Measurements from ENCODE around the gene ABCF1. TPM values are rescaled to one million over a fixed set of nuclear protein-coding genes. Genes with fewer than 3 reads are reported as not detected.

ABCF1 gene
- total RNA-seq, 1 donor = 43.2 TPM

GRCh38 chr6:30557683-30557981, 13.6 kb upstream of the ABCF1 start:
- TF ChIP-seq CTCF (IDR thresholded peaks at IDR 0.05; ENCODE audit: insufficient read depth, low read length) = no peak
- H3K4me3 ChIP-seq (ENCODE audit: low read depth, low read length) = peak overlapping the region; percentile 92
- no peak for DNase-seq (ENCODE audit: low read depth)

- H3K4me3 ChIP-seq (ENCODE audit: low read depth, low read length) = no peak overlapping the region
- no peak for TF ChIP-seq CTCF (IDR thresholded peaks at IDR 0.05; ENCODE audit: insufficient read depth, low read length)
- no peak for DNase-seq (ENCODE audit: low read depth)
Measured at GRCh38 chr6:30560930-30561329, 10.3 kb upstream of the ABCF1 start.

- TF ChIP-seq CTCF (IDR thresholded peaks at IDR 0.05; ENCODE audit: insufficient read depth, low read length) = no peak
Measured at GRCh38 chr6:30562470-30563425, 8.5 kb upstream of the ABCF1 start.

GRCh38 chr6:30564114-30564513, 7.1 kb upstream of the ABCF1 start:
- DNase-seq (ENCODE audit: low read depth) = no peak
- no peak overlapping the region for H3K4me3 ChIP-seq (ENCODE audit: low read depth, low read length)
- no peak for TF ChIP-seq CTCF (IDR thresholded peaks at IDR 0.05; ENCODE audit: insufficient read depth, low read length)

More at GRCh38 chr6:30562470-30563425, 8.5 kb upstream of the ABCF1 start:
- no peak overlapping the region for H3K4me3 ChIP-seq (ENCODE audit: low read depth, low read length)
- DNase-seq (ENCODE audit: low read depth) = no peak

- H3K4me3 ChIP-seq (ENCODE audit: low read depth, low read length) = no peak overlapping the region
- DNase-seq (ENCODE audit: low read depth) = no peak
- no peak for TF ChIP-seq CTCF (IDR thresholded peaks at IDR 0.05; ENCODE audit: insufficient read depth, low read length)
Measured at GRCh38 chr6:30565772-30566171, 5.5 kb upstream of the ABCF1 start.

- H3K4me3 ChIP-seq (ENCODE audit: low read depth, low read length) = no peak overlapping the region
- no peak for DNase-seq (ENCODE audit: low read depth)
- TF ChIP-seq CTCF (IDR thresholded peaks at IDR 0.05; ENCODE audit: insufficient read depth, low read length) = no peak
Measured at GRCh38 chr6:30568245-30568644, 3.0 kb upstream of the ABCF1 start.
